Right lobe of liver (tissue), 6 donors: ENCODE results near the gene ZNF865. TPM values are rescaled to one million over a fixed set of nuclear protein-coding genes. Genes with fewer than 3 reads are reported as not detected.
A peak's percentile ranks its signal among the peaks of the same experiment; 100 is the strongest.

ENCODE experiments used
- ATAC-seq, 4 donors: fragments of 200-7000 bp; cut with Tn5 transposase; one replicate each; pipeline ENCODE4 v1.9.1; 2020; ENCODE audit warnings: mild to moderate bottlenecking in 4 of 4, moderate library complexity in 4 of 4
- DNase-seq, 3 donors: peaks; one replicate each; pipeline ENCODE4 v3.0.0-alpha.2; 2020
- H3K27ac ChIP-seq, 3 donors: fragments of 200-600 bp; one replicate each; pipeline ENCODE4 v1.8.0; 2022
- H3K27me3 ChIP-seq, 2 donors: fragments of 200-600 bp; one replicate each; pipeline ENCODE4 v1.8.0; 2022
- H3K36me3 ChIP-seq, 4 donors: fragments of 200-600 bp; sonication (generic) in 1 of 4; one replicate each; pipeline versions ENCODE4 v1.5.1 to v1.8.0; 2017 to 2022; ENCODE audit warnings: control low read depth in 1 of 4
- H3K4me1 ChIP-seq, 4 donors: fragments of 200-600 bp; sonication (generic) in 1 of 4; one replicate each; pipeline versions ENCODE4 v1.5.1 to v1.8.0; 2017 to 2022; ENCODE audit warnings: control low read depth in 1 of 4
- H3K4me3 ChIP-seq, 3 donors: fragments of 200-600 bp; one replicate each; pipeline ENCODE4 v1.8.0; 2022
- H3K9me3 ChIP-seq, 4 donors: fragments of 200-600 bp; sonication (generic) in 1 of 4; one replicate each; pipeline versions ENCODE4 v1.5.1 to v1.8.0; 2017 to 2022; ENCODE audit warnings: control low read depth in 1 of 4
- CTCF ChIP-seq, 4 donors: fragments of 200-600 bp in 3 of 4; fragments of 450-650 bp in 1 of 4; IDR thresholded peaks; one replicate each; pipeline versions ENCODE4 v1.5.1 to v1.8.0; 2016 to 2022; ENCODE audit warnings: antibody characterized with exemption in 4 of 4, mild to moderate bottlenecking in 2 of 4
- POLR2A ChIP-seq: fragments of 450-650 bp; IDR thresholded peaks from one replicate; pipeline ENCODE4 v1.6.1; 2017; ENCODE audit warnings: antibody characterized with exemption, mild to moderate bottlenecking
- WGBS: methylation state at CpG from one replicate; pipeline ENCODE4 v1.1.6; 2018; ENCODE audit warnings: low coverage, low lambda C conversion rate; ENCODE audit not compliant: insufficient coverage; ENCODE audit errors: missing lambda C conversion rate; 5-methylcytosine and 5-hydroxymethylcytosine counted together
- intact Hi-C, 2 donors: fragments of 100-400 bp; cut with DNase I; formaldehyde crosslinking; loops; one replicate each; pipeline versions ENCODE4 v1.11.2 to v1.14.1; 2022
- total RNA-seq, 6 experiments: library from RNA; depleted of rRNA in 2 of 6; stranded (reverse); fragments of >200 nt in 2 of 6; fragmentation: NEBNext Ultra II Directional in 3 of 6; extraction: Animal tissue kit (Norgen Biotek cat#: 25700) in 3 of 6; gene quantifications; one replicate each; pipeline versions ENCODE4 v1.1.0 to v1.2.4, GENCODE V29; 2016 to 2023
- donor health status: DM: no; HTN: yes; CAD: no.
- donor health status: DM: no; HTN: no; CAD: no.
- donor health status: DM: no; HTN: no; CAD: no.
- donor health status: DM: no; HTN: yes; CAD: no.
- donor health status: DM: no; HTN: yes; CAD: no.

ZNF865 gene
- total RNA-seq, 6 experiments from 2014 or later: 4.2 to 6.0 (median 4.7) TPM

- no peak for TF ChIP-seq POLR2A
- TF ChIP-seq CTCF (IDR thresholded peaks at IDR 0.05): no peak
- peaks cover 0 to 32% (median 12%) of the 10 kb centered on the region in 4 donors for H3K4me1 ChIP-seq
Observed at GRCh38 chr19:55656988-55657747, 51.7 kb downstream of the ZNF865 start.

GRCh38 chr19:55658846-55659459 lies 53.5 kb downstream of the ZNF865 start:
- peaks cover 0 to 34% (median 15%) of the 10 kb centered on the region in 4 donors for H3K36me3 ChIP-seq

More at GRCh38 chr19:55656988-55657747, 51.7 kb downstream of the ZNF865 start:
- H3K36me3 ChIP-seq: peaks cover 0 to 18% (median 3%) of the 10 kb centered on the region in 4 donors
- 42% methylated on average over 8 of the region's 18 CpGs for WGBS
- no peaks in the 10 kb centered on the region for H3K9me3 ChIP-seq
- intact Hi-C loops: no loop called here
- DNase-seq (no peak), ATAC-seq (no peak)
- H3K4me3 ChIP-seq: peak overlapping the region in 2 of 3 donors; percentile 88 to 99
- no peak overlapping the region for H3K27ac ChIP-seq
- H3K27me3 ChIP-seq: no peaks in the 10 kb centered on the region

GRCh38 chr19:55659822-55660221 lies 54.4 kb downstream of the ZNF865 start:
- no peaks in the 10 kb centered on the region for H3K9me3 ChIP-seq
- intact Hi-C loops: no loop called here
- 48% methylated on average over 8 of the region's 9 CpGs for WGBS
- no peak overlapping the region for H3K27ac ChIP-seq
- H3K4me3 ChIP-seq: no peak overlapping the region
- TF ChIP-seq CTCF (IDR thresholded peaks at IDR 0.05): no peak
- no peak for TF ChIP-seq POLR2A
- DNase-seq (no peak), ATAC-seq (no peak)
- peaks cover 0 to 43% (median 19%) of the 10 kb centered on the region in 4 donors for H3K36me3 ChIP-seq
- no peaks in the 10 kb centered on the region for H3K27me3 ChIP-seq
- peaks cover 0 to 32% (median 12%) of the 10 kb centered on the region in 4 donors for H3K4me1 ChIP-seq

More at GRCh38 chr19:55658846-55659459, 53.5 kb downstream of the ZNF865 start:
- TF ChIP-seq CTCF (IDR thresholded peaks at IDR 0.05) (no peak), POLR2A (no peak)
- no peaks in the 10 kb centered on the region for H3K27me3 ChIP-seq
- H3K4me1 ChIP-seq: peaks cover 0 to 32% (median 12%) of the 10 kb centered on the region in 4 donors
- no peaks in the 10 kb centered on the region for H3K9me3 ChIP-seq
- H3K4me3 ChIP-seq: no peak overlapping the region
- 100% methylated on average over 1 of the region's 37 CpGs for WGBS
- intact Hi-C loops: no loop called here
- no peak overlapping the region for H3K27ac ChIP-seq
- peak in 1 of 3 donors; percentile 13 for DNase-seq
- ATAC-seq: no peak

GRCh38 chr19:55660404-55660803 lies 55.0 kb downstream of the ZNF865 start:
- intact Hi-C loops: no loop called here
- Histone ChIP-seq H3K9me3 (no peaks in the 10 kb centered on the region), H3K27me3 (no peaks in the 10 kb centered on the region), H3K4me3 (no peak overlapping the region), H3K36me3 (peaks cover 0 to 46% (median 19%) of the 10 kb centered on the region in 4 donors), H3K27ac (no peak overlapping the region), H3K4me1 (peaks cover 0 to 32% (median 12%) of the 10 kb centered on the region in 4 donors)
- DNase-seq (no peak), ATAC-seq (no peak)
- TF ChIP-seq POLR2A (no peak), CTCF (IDR thresholded peaks at IDR 0.05) (no peak)
- 92% methylated on average over 3 of the region's 12 CpGs for WGBS
